Muscle layer of colon (tissue), 2 donors: ENCODE data around the gene POLDIP3.
"Not testable (repeated sequence)": the region's sequence is repeated elsewhere in the genome, so short reads cannot be mapped to it uniquely, and the experiment has no call there.

ENCODE experiments used
- H3K27ac ChIP-seq: one replicate; pipeline ENCODE4 v1.7.0; 2013; ENCODE audit warnings: low read depth, mild to moderate bottlenecking, low read length, moderate library complexity
- H3K27me3 ChIP-seq, 2 donors: one replicate each; pipeline ENCODE4 v1.7.0; 2013; ENCODE audit warnings: low read length in 2 of 2, mild to moderate bottlenecking in 2 of 2; ENCODE audit not compliant: insufficient read depth in 2 of 2, control insufficient read depth in 1 of 2
- H3K36me3 ChIP-seq: one replicate; pipeline ENCODE4 v1.7.0; 2013; ENCODE audit warnings: mild to moderate bottlenecking, low read length; ENCODE audit not compliant: insufficient read depth
- H3K4me1 ChIP-seq: one replicate; pipeline ENCODE4 v1.7.0; 2013; ENCODE audit warnings: mild to moderate bottlenecking, low read length; ENCODE audit not compliant: insufficient read depth
- H3K4me3 ChIP-seq, 2 donors: one replicate each; pipeline ENCODE4 v1.7.0; 2013; ENCODE audit warnings: low read length in 2 of 2, low read depth in 1 of 2, mild to moderate bottlenecking in 1 of 2, moderate library complexity in 1 of 2
- H3K9ac ChIP-seq: one replicate; pipeline ENCODE4 v1.7.0; 2013; ENCODE audit warnings: low read length
- H3K9me3 ChIP-seq: one replicate; pipeline ENCODE4 v1.7.0; 2013; ENCODE audit warnings: mild to moderate bottlenecking, low read length
- donor health status: abdominal sarcoma.
- donor health status: Adenocarcinoma of cecum.

The POLDIP3 gene

GRCh38 chr22:42613872-42614301, 796 bp downstream of the POLDIP3 start:
- H3K27ac ChIP-seq: peak overlapping the region; percentile 99
- H3K9me3 ChIP-seq: no peaks in the 10 kb centered on the region
- H3K36me3 ChIP-seq: peaks cover 5% of the 10 kb centered on the region
- H3K9ac ChIP-seq: peak overlapping the region; percentile 91
- peaks cover 52% of the 10 kb centered on the region for H3K4me1 ChIP-seq
- H3K27me3 ChIP-seq: no peaks in the 10 kb centered on the region
- peak overlapping the region; percentile 73 to 76 for H3K4me3 ChIP-seq

- H3K4me1 ChIP-seq: peaks cover 60% of the 10 kb centered on the region
- peak overlapping the region; percentile 91 for H3K9ac ChIP-seq
- peak overlapping the region in 1 of 2 donors; percentile 32 for H3K4me3 ChIP-seq
Measured at GRCh38 chr22:42612336-42612735, 2.3 kb downstream of the POLDIP3 start.

GRCh38 chr22:42611051-42611450, 3.6 kb downstream of the POLDIP3 start:
- H3K27ac ChIP-seq: peak overlapping the region; percentile 46

More at GRCh38 chr22:42612336-42612735, 2.3 kb downstream of the POLDIP3 start:
- Histone ChIP-seq H3K27me3 (no peaks in the 10 kb centered on the region), H3K9me3 (no peaks in the 10 kb centered on the region), H3K27ac (peak overlapping the region; percentile 46), H3K36me3 (peaks cover 5% of the 10 kb centered on the region)

GRCh38 chr22:42610186-42610585, 4.5 kb downstream of the POLDIP3 start:
- Histone ChIP-seq H3K9me3 (no peaks in the 10 kb centered on the region), H3K9ac (no peak overlapping the region), H3K27ac (peak overlapping the region; percentile 46), H3K36me3 (peaks cover 5% of the 10 kb centered on the region), H3K27me3 (no peaks in the 10 kb centered on the region), H3K4me1 (peaks cover 54% of the 10 kb centered on the region), H3K4me3 (no peak overlapping the region)

More at GRCh38 chr22:42611051-42611450, 3.6 kb downstream of the POLDIP3 start:
- peaks cover 5% of the 10 kb centered on the region for H3K36me3 ChIP-seq
- no peaks in the 10 kb centered on the region for H3K27me3 ChIP-seq
- H3K9ac ChIP-seq: no peak overlapping the region
- H3K4me3 ChIP-seq: no peak overlapping the region
- no peaks in the 10 kb centered on the region for H3K9me3 ChIP-seq
- peaks cover 60% of the 10 kb centered on the region for H3K4me1 ChIP-seq

GRCh38 chr22:42608823-42609361, 5.8 kb downstream of the POLDIP3 start:
- no peak overlapping the region for H3K27ac ChIP-seq
- H3K4me1 ChIP-seq: peaks cover 63% of the 10 kb centered on the region
- H3K9me3 ChIP-seq: no peaks in the 10 kb centered on the region
- H3K36me3 ChIP-seq: peaks cover 5% of the 10 kb centered on the region
- H3K27me3 ChIP-seq: no peaks in the 10 kb centered on the region
- no peak overlapping the region for H3K9ac ChIP-seq
- no peak overlapping the region for H3K4me3 ChIP-seq

- Histone ChIP-seq H3K4me3 (no peak overlapping the region), H3K9me3 (no peaks in the 10 kb centered on the region), H3K36me3 (peaks cover 9% of the 10 kb centered on the region), H3K27me3 (no peaks in the 10 kb centered on the region), H3K27ac (no peak overlapping the region), H3K4me1 (peaks cover 62% of the 10 kb centered on the region), H3K9ac (no peak overlapping the region)
Measured at GRCh38 chr22:42608136-42608822, 6.4 kb downstream of the POLDIP3 start.

- peaks cover 55% of the 10 kb centered on the region for H3K4me1 ChIP-seq
- not testable (repeated sequence) for H3K9ac ChIP-seq, H3K9me3 ChIP-seq, H3K27ac ChIP-seq, H3K4me3 ChIP-seq, H3K27me3 ChIP-seq
- H3K36me3 ChIP-seq: peaks cover 10% of the 10 kb centered on the region
Measured at GRCh38 chr22:42607641-42608040, 7.0 kb downstream of the POLDIP3 start.

GRCh38 chr22:42604403-42604802, 10.3 kb downstream of the POLDIP3 start:
- Histone ChIP-seq H3K9me3 (no peaks in the 10 kb centered on the region), H3K36me3 (peaks cover 40% of the 10 kb centered on the region), H3K27me3 (no peaks in the 10 kb centered on the region), H3K9ac (no peak overlapping the region), H3K4me3 (no peak overlapping the region), H3K4me1 (peaks cover 27% of the 10 kb centered on the region), H3K27ac (no peak overlapping the region)

GRCh38 chr22:42603427-42603826, 11.3 kb downstream of the POLDIP3 start:
- Histone ChIP-seq H3K27ac (no peak overlapping the region), H3K4me1 (peaks cover 17% of the 10 kb centered on the region), H3K9ac (no peak overlapping the region), H3K4me3 (no peak overlapping the region), H3K36me3 (peaks cover 50% of the 10 kb centered on the region), H3K27me3 (no peaks in the 10 kb centered on the region), H3K9me3 (no peaks in the 10 kb centered on the region)

- Histone ChIP-seq H3K4me1 (peaks cover 13% of the 10 kb centered on the region), H3K27ac (no peak overlapping the region), H3K36me3 (peaks cover 57% of the 10 kb centered on the region), H3K9ac (no peak overlapping the region), H3K4me3 (no peak overlapping the region), H3K9me3 (no peaks in the 10 kb centered on the region), H3K27me3 (no peaks in the 10 kb centered on the region)
Measured at GRCh38 chr22:42602470-42602869, 12.2 kb downstream of the POLDIP3 start.

- Histone ChIP-seq H3K27me3 (no peaks in the 10 kb centered on the region), H3K4me3 (no peak overlapping the region), H3K9ac (no peak overlapping the region), H3K4me1 (peaks cover 17% of the 10 kb centered on the region), H3K36me3 (peaks cover 62% of the 10 kb centered on the region), H3K27ac (no peak overlapping the region), H3K9me3 (no peaks in the 10 kb centered on the region)
Measured at GRCh38 chr22:42601879-42602465, 12.7 kb downstream of the POLDIP3 start.
